Karpas-422 (cell line): ENCODE measurements around the gene AFTPH. TPM values are rescaled to one million over a fixed set of nuclear protein-coding genes. Genes with fewer than 3 reads are reported as not detected.

Experiments
- DNase-seq: peaks from one replicate; pipeline ENCODE4 v3.0.0-alpha.2; 2015
- H2AFZ ChIP-seq: fragments of 200-600 bp; sonication (generic); 2 replicates; pipeline ENCODE4 v1.6.1; 2014; ENCODE audit warnings: antibody characterized with exemption, low read length, mixed read lengths
- H3K27ac ChIP-seq: fragments of 200-600 bp; sonication (generic); 2 replicates; pipeline ENCODE4 v1.5.1; 2014; ENCODE audit warnings: mild to moderate bottlenecking, low read length, moderate library complexity
- H3K27me3 ChIP-seq: fragments of 200-600 bp; sonication (generic); 2 replicates; pipeline ENCODE4 v1.6.1; 2014; ENCODE audit warnings: low read length, mixed read lengths
- H3K36me3 ChIP-seq: fragments of 200-600 bp; sonication (generic); 2 replicates; pipeline ENCODE4 v1.6.1; 2014; ENCODE audit warnings: low read length, mixed read lengths; ENCODE audit not compliant: insufficient read depth
- H3K4me1 ChIP-seq: fragments of 200-600 bp; sonication (generic); 2 replicates; pipeline ENCODE4 v1.6.1; 2014; ENCODE audit warnings: mild to moderate bottlenecking, low read length, mixed read lengths
- H3K4me2 ChIP-seq: fragments of 200-600 bp; sonication (generic); 2 replicates; pipeline ENCODE4 v1.6.1; 2014; ENCODE audit warnings: low read length, low read depth, mild to moderate bottlenecking; ENCODE audit not compliant: poor library complexity, severe bottlenecking
- H3K4me3 ChIP-seq: fragments of 200-600 bp; sonication (generic); 2 replicates; pipeline ENCODE4 v1.5.1; 2014; ENCODE audit warnings: mild to moderate bottlenecking, antibody characterized with exemption, low read length, mixed read lengths
- H3K79me2 ChIP-seq: fragments of 200-600 bp; sonication (generic); 2 replicates; pipeline ENCODE4 v1.6.1; 2014; ENCODE audit warnings: mild to moderate bottlenecking, low read length, mixed read lengths
- H3K9ac ChIP-seq: fragments of 200-600 bp; sonication (generic); 2 replicates; pipeline ENCODE4 v1.6.0; 2014; ENCODE audit warnings: low read length
- H3K9me2 ChIP-seq: fragments of 200-600 bp; sonication (generic), shearing (Covaris generic); replicated peaks from 2 replicates; pipeline ENCODE4 v1.6.0; 2014; ENCODE audit warnings: mild to moderate bottlenecking, low read length, moderate library complexity; ENCODE audit not compliant: insufficient read depth
- H3K9me3 ChIP-seq: fragments of 300-700, 200-600 bp; sonication (generic); 2 replicates; pipeline ENCODE4 v1.6.1; 2014; ENCODE audit warnings: low read length, mixed read lengths
- H4K20me1 ChIP-seq: fragments of 200-600 bp; sonication (generic); 2 replicates; pipeline ENCODE4 v1.6.1; 2014; ENCODE audit warnings: mild to moderate bottlenecking, antibody characterized with exemption, low read length, low read depth; ENCODE audit not compliant: insufficient read depth
- small RNA-seq: library from RNA; depleted of rRNA; stranded (forward); fragments of <200 nt; gene quantifications from one replicate; pipeline ENCODE3, GENCODE V24; 2014
- total RNA-seq: library from RNA; depleted of rRNA; stranded (reverse); fragments of >200 nt; shearing (Covaris generic); gene quantifications from 2 replicates; pipeline ENCODE4 v1.2.3, GENCODE V29; 2014; ENCODE audit warnings: low replicate concordance; rRNA removed

Gene AFTPH
- total RNA-seq, 1 experiment from 2014 or later, result 124 TPM

GRCh38 chr2:64640153-64641044, 116.3 kb downstream of the AFTPH start:
- no peak for DNase-seq
- H3K4me2 ChIP-seq, result peak overlapping the region; percentile 92
- peaks cover 100% of the 10 kb centered on the region for H3K79me2 ChIP-seq
- peaks cover 99% of the 10 kb centered on the region for H4K20me1 ChIP-seq
- no peaks in the 10 kb centered on the region for H3K27me3 ChIP-seq
- H3K9me3 ChIP-seq, result no peaks in the 10 kb centered on the region
- H3K27ac ChIP-seq, result peak overlapping the region; percentile 1
- no peaks in the 10 kb centered on the region for H3K9me2 ChIP-seq
- H3K4me3 ChIP-seq, result no peak overlapping the region
- peaks cover 80% of the 10 kb centered on the region for H3K4me1 ChIP-seq
- 0 out of 2 replicates have a peak overlapping the region, but pooled peaks have one; percentile 2 for H3K9ac ChIP-seq
- no peak overlapping the region for H2AFZ ChIP-seq
- H3K36me3 ChIP-seq, result peaks cover 45% of the 10 kb centered on the region

- Histone ChIP-seq H2AFZ (no peak overlapping the region), H3K4me2 (peak overlapping the region; percentile 92), H3K27ac (peak overlapping the region; percentile 86), H3K79me2 (peaks cover 100% of the 10 kb centered on the region), H3K4me1 (peaks cover 92% of the 10 kb centered on the region), H3K4me3 (no peak overlapping the region), H3K9me3 (no peaks in the 10 kb centered on the region), H3K27me3 (no peaks in the 10 kb centered on the region), H3K9ac (peak overlapping the region; percentile 4; the same call in 1 of the 2 replicates), H4K20me1 (peaks cover 97% of the 10 kb centered on the region), H3K9me2 (no peaks in the 10 kb centered on the region), H3K36me3 (peaks cover 33% of the 10 kb centered on the region)
- DNase-seq, result no peak
Observed at GRCh38 chr2:64641599-64641998, 117.5 kb downstream of the AFTPH start.

Small RNAs within 50 kb of the gene (small RNA-seq; reads per million reads assigned to genes)
- not detected for gene RNU6-100P

Other genes with a start within 250 kb of the AFTPH start
- gene LGALSL, start 70.2 kb upstream of the AFTPH start, total RNA-seq, result 2.9 and 10.8 TPM in 2 replicates
- gene SERTAD2, start 129.6 kb downstream of the AFTPH start, total RNA-seq, result 27.2 and 73.8 TPM in 2 replicates